HepG2 (cell line): Measurements from ENCODE around the gene BFAR. TPM values are rescaled to one million over a fixed set of nuclear protein-coding genes. Genes with fewer than 3 reads are reported as not detected.
A peak's percentile ranks its signal among the peaks of the same experiment; 100 is the strongest.

Source experiments
- AGO2 ChIP-seq: fragments of 200-400 bp; formaldehyde crosslinking; optimal IDR thresholded peaks from 2 replicates; pipeline ENCODE3; 2017; ENCODE audit warnings: mild to moderate bottlenecking, low read depth, low read length, moderate library complexity
- ARID2 ChIP-seq: sonication (generic); formaldehyde crosslinking; IDR thresholded peaks from 2 replicates; pipeline ENCODE4 v1.8.1; 2022; ENCODE audit warnings: mild to moderate bottlenecking, missing genetic modification reagents, borderline replicate concordance
- CHD2 ChIP-seq: IDR thresholded peaks from 2 replicates; pipeline ENCODE4 v1.6.1; 2011; ENCODE audit warnings: low read depth, low read length, improper control_type of control experiment
- CREM ChIP-seq, 2 experiments: sonication (generic) in 1 of 2; formaldehyde crosslinking in 1 of 2; IDR thresholded peaks; 2 replicates each; pipeline versions ENCODE4 v1.4.0 to v1.6.1; 2016 to 2020; ENCODE audit warnings: antibody characterized with exemption in 1 of 2, mild to moderate bottlenecking in 1 of 2, missing genetic modification reagents in 1 of 2
- ELF3 ChIP-seq: IDR thresholded peaks from 2 replicates; pipeline ENCODE4 v1.6.1; 2016; ENCODE audit warnings: missing genetic modification reagents, missing compliant biosample characterization
- GABPA ChIP-seq, 2 experiments: IDR thresholded peaks; 2 replicates each; pipeline ENCODE4 v1.6.1; 2011 to 2016; ENCODE audit warnings: low read depth in 2 of 2, low read length in 1 of 2, missing biosample characterization in 1 of 2, missing genetic modification characterization in 1 of 2
- GATAD2A ChIP-seq: IDR thresholded peaks from 2 replicates; pipeline ENCODE4 v1.6.1; 2016
- MTA3 ChIP-seq: sonication (generic); formaldehyde crosslinking; IDR thresholded peaks from 2 replicates; pipeline ENCODE4 v1.4.0; 2020; ENCODE audit warnings: missing genetic modification reagents
- NR3C1 ChIP-seq: sonication (generic); formaldehyde crosslinking; IDR thresholded peaks from 2 replicates; pipeline ENCODE4 v1.4.0; 2020; ENCODE audit warnings: missing genetic modification reagents
- RBAK ChIP-seq: sonication (generic); formaldehyde crosslinking; IDR thresholded peaks from 2 replicates; pipeline ENCODE4 v1.5.1; 2020; ENCODE audit warnings: mild to moderate bottlenecking, missing genetic modification reagents
- REST ChIP-seq, 2 experiments: IDR thresholded peaks; 2 replicates each; pipeline ENCODE4 v1.6.1; 2011 to 2012; ENCODE audit warnings: low read length in 2 of 2, borderline replicate concordance in 1 of 2, low read depth in 1 of 2, mild to moderate bottlenecking in 1 of 2, moderate library complexity in 1 of 2
- TCF7 ChIP-seq: sonication (generic); IDR thresholded peaks from 2 replicates; pipeline ENCODE4 v1.6.1; 2016; ENCODE audit warnings: antibody characterized with exemption, low read depth
- U2AF1 ChIP-seq: fragments of 200-400 bp; formaldehyde crosslinking; optimal IDR thresholded peaks from 2 replicates; pipeline ENCODE3; 2017; ENCODE audit warnings: mild to moderate bottlenecking, low read depth, low read length
- ZBTB20 ChIP-seq: sonication (generic); formaldehyde crosslinking; IDR thresholded peaks from 2 replicates; pipeline ENCODE4 v1.8.1; 2023; ENCODE audit warnings: missing genetic modification reagents, low read depth, mild to moderate bottlenecking, borderline replicate concordance
- ZBTB34 ChIP-seq: sonication (generic); formaldehyde crosslinking; IDR thresholded peaks from 2 replicates; pipeline ENCODE4 v1.8.0; 2022; ENCODE audit warnings: mild to moderate bottlenecking, missing genetic modification reagents
- ZBTB7A ChIP-seq: sonication (generic); formaldehyde crosslinking; IDR thresholded peaks from 2 replicates; pipeline ENCODE4 v1.8.0; 2022; ENCODE audit warnings: mild to moderate bottlenecking, missing genetic modification reagents
- ZC3H13 ChIP-seq: sonication (generic); formaldehyde crosslinking; IDR thresholded peaks from 2 replicates; pipeline ENCODE4 v1.8.1; 2023; ENCODE audit warnings: mild to moderate bottlenecking, missing genetic modification reagents, moderate library complexity
- ZNF274 ChIP-seq: sonication (generic); formaldehyde crosslinking; IDR thresholded peaks from 2 replicates; pipeline ENCODE4 v1.5.1; 2020; ENCODE audit warnings: mild to moderate bottlenecking, missing genetic modification reagents
- ZNF432 ChIP-seq: sonication (generic); formaldehyde crosslinking; IDR thresholded peaks from 2 replicates; pipeline ENCODE4 v1.5.0; 2020; ENCODE audit warnings: missing genetic modification reagents, mild to moderate bottlenecking, borderline replicate concordance
- ZNF737 ChIP-seq: sonication (generic); formaldehyde crosslinking; IDR thresholded peaks from 2 replicates; pipeline ENCODE4 v1.5.0; 2020; ENCODE audit warnings: missing genetic modification reagents, mild to moderate bottlenecking, borderline replicate concordance
- ZNF749 ChIP-seq: sonication (generic); formaldehyde crosslinking; IDR thresholded peaks from 2 replicates; pipeline ENCODE4 v1.8.0; 2022; ENCODE audit warnings: mild to moderate bottlenecking, missing genetic modification reagents, moderate library complexity, borderline replicate concordance
- polyA plus RNA-seq, 8 experiments: library from polyadenylated mRNA; depleted of rRNA in 3 of 8; stranded (reverse) in 7 of 8; unstranded in 1 of 8; fragments of >200 nt; fragmentation: Illumina TruSeq in 4 of 8; extraction: Trizol in 4 of 8; gene quantifications; 2 replicates each; pipeline versions ENCODE4 v1.2.1 to v1.2.3, GENCODE V29; 2011 to 2016; ENCODE audit warnings: low read depth in 4 of 8, missing spikeins in 1 of 8, mixed read lengths in 1 of 8; ENCODE audit not compliant: insufficient read depth in 1 of 8
- total RNA-seq, 5 experiments: library from RNA; depleted of rRNA; stranded (reverse); fragments of >200 nt; fragmentation: Illumina TruSeq; extraction: Trizol; gene quantifications; 2 replicates each; pipeline ENCODE4 v1.2.3, GENCODE V29; 2016; ENCODE audit warnings: low read depth in 1 of 5
- TF ChIP-seq, protein P1 (sequence below): sonication (generic); formaldehyde crosslinking; IDR thresholded peaks from 2 replicates; pipeline ENCODE4 v1.4.0; 2020; ENCODE audit warnings: mild to moderate bottlenecking, missing genetic modification reagents

Gene BFAR
- total and polyA plus RNA-seq, 2 of the 13 experiments (the other 11 are each of a cell fraction or from before 2014, with no cell fraction given) = 96.9 to 120 TPM

- TF ChIP-seq REST (IDR thresholded peaks at IDR 0.05; ENCODE audit: borderline replicate concordance in 1 of 2, low read depth in 1 of 2, low read length in 2 of 2) (no peak), ZBTB20 (CRISPR knock-in tag) (peak; percentile 20), GATAD2A (CRISPR knock-in tag) (0 out of 2 replicates have a peak, but pooled peaks have one; percentile 8), ARID2 (no peak), ZNF432 (CRISPR knock-in tag) (0 out of 2 replicates have a peak, but pooled peaks have one; percentile 82), ZBTB34 (CRISPR knock-in tag) (no peak), CHD2 (no peak), U2AF1 (no peak), MTA3 (no peak), TCF7 (no peak), ELF3 (CRISPR knock-in tag) (no peak), RBAK (CRISPR knock-in tag) (no peak), GABPA (IDR thresholded peaks at IDR 0.05; ENCODE audit: low read depth, low read length) (0 out of 2 replicates have a peak, but pooled peaks have one; percentile 18), GABPA (CRISPR knock-in tag; IDR thresholded peaks at IDR 0.05; ENCODE audit: low read depth) (no peak), NR3C1 (CRISPR knock-in tag) (no peak), ZNF274 (no peak), ZNF749 (CRISPR knock-in tag) (no peak), AGO2 (no peak), ZC3H13 (CRISPR knock-in tag) (peak; percentile 14; the same call in 1 of the 2 replicates), ZBTB7A (CRISPR knock-in tag) (no peak; the same call in 1 of the 2 replicates), ZNF737 (CRISPR knock-in tag) (peak; percentile 96; the same call in 1 of the 2 replicates), CREM (IDR thresholded peaks at IDR 0.05) (no peak), CREM (CRISPR knock-in tag; IDR thresholded peaks at IDR 0.05) (no peak)
- TF ChIP-seq, protein P1, sequence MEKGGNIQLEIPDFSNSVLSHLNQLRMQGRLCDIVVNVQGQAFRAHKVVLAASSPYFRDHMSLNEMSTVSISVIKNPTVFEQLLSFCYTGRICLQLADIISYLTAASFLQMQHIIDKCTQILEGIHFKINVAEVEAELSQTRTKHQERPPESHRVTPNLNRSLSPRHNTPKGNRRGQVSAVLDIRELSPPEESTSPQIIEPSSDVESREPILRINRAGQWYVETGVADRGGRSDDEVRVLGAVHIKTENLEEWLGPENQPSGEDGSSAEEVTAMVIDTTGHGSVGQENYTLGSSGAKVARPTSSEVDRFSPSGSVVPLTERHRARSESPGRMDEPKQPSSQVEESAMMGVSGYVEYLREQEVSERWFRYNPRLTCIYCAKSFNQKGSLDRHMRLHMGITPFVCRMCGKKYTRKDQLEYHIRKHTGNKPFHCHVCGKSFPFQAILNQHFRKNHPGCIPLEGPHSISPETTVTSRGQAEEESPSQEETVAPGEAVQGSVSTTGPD (CRISPR knock-in tag) = 0 out of 2 replicates have a peak, but pooled peaks have one; percentile 69
Observed at GRCh38 chr16:14629612-14629918, 3.2 kb upstream of the BFAR start (continued).
